NK-92 (cell line): ENCODE data around the gene CACNA1I.

Experiments
- DNase-seq: peaks from one replicate; lab custom pipeline; 2025; ENCODE audit not compliant: unreplicated experiment; lab: John Stamatoyannopoulos, UW

The CACNA1I gene

GRCh38 chr22:39686776-39687525 is 116.4 kb downstream of the CACNA1I start:
- no peak for DNase-seq

DNA sequence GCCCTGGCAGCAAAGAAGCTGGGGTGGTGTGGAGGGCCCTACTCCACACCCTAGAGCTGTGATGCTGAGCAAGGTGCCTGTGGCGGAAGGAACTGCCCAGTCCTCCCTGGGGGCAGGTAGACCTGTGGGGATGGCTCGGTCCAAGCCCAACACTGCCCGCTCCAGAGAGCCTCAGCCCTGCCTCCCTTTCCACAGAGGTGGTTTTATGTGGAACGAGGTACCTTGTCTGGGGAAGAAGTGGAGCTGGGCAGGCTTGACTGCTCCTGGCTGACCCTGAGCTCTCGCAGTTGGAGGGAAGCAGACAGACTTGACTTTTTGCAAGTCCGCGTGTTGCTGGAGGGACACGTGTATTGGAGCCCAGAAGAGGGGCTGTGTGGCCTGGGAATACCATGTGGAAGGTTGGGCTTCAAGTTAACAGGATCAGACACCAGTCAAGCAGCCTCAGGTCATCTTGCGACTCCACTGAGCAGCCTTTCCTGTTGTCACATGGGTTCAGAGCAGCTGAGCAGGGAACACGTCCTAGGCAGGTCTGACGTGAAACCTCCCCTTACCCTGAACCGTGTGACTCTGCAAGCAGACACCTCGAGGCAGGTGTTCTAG is 117.7 kb downstream of the CACNA1I start:
- DNase-seq, result no peak

DNA sequence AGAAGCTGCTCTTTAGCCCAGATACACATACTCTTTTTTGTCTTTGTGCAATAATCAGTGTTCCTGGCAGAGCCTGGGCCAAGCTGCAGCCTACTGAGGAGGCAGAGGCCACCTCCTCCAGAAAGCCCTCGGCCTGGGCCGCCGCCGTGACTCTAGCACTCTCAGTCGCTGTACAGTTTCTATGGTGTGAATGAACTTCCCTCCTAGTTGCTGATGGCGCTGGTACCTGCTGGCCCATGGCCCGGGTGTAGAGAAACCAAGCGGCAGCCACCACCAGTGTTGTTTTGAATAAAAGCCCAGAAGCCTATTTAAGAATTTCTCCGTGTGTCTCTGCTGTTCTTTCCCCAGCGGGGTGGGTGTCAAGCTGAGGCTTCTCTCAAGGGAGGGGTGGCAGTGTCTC is 118.9 kb downstream of the CACNA1I start:
- DNase-seq, result no peak

DNA sequence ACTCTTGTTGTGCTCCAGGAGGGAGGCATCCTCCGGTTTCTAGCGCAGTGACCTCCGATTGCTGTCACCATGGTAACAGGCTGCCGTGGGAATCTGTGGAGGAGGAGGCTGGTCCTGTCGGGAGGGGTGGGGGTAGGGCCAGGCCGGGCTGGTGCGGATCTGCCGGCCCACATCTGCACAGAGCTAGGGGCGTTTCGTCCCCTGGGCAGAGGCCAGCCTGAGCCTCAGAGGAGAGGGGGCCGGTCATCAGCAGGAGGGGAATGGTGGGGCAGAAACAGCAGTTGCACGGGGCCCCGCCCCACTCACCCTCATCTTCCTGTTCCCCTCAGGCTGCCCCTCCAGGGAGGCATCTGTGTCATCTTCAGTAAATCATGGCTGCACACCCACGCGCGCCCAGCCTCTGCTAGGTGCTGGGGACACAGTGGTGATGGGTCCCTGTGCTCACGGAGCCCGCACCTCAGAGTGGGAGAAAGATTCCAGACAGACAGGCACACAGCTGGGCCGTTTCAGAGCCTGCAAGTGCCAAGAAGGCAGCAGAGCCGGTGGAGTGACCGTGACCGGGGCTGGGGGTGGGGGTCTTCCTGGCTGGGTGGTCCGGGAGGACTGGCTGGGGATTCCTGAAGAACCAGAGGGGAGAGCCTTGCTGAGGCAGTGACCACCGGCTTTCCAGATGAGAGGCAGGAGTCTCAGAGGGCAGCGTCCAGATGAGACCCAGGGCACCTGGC is 120.5 kb downstream of the CACNA1I start:
- DNase-seq, result no peak

DNA sequence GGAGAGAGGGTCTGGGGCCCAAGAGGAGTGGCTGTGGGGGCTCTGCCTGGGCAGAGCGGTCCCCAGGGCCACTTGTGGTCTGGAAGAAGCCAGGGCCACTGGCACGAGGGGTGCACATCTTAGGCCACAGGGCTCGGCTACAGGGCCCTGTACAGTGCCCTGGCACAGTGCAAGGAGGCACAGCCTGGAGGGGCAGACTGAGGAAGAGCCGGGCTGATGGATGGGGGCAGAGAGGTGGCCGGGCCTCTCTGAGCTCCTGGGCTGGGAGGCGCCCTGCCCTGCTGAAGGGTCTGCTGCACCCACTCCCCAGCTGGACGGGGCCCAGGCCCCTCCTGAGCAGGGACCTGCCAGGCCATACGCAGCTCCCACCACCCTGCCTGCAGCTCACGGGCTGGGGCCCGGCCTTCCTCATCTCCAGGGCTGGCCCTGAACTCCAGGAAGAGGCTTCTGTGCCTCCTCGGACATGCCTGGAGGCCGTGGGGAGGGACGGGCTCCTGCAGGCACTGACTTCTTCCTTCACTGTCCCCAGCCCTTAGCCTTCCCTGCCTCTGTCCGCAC is 123.5 kb downstream of the CACNA1I start:
- DNase-seq, result no peak

DNA sequence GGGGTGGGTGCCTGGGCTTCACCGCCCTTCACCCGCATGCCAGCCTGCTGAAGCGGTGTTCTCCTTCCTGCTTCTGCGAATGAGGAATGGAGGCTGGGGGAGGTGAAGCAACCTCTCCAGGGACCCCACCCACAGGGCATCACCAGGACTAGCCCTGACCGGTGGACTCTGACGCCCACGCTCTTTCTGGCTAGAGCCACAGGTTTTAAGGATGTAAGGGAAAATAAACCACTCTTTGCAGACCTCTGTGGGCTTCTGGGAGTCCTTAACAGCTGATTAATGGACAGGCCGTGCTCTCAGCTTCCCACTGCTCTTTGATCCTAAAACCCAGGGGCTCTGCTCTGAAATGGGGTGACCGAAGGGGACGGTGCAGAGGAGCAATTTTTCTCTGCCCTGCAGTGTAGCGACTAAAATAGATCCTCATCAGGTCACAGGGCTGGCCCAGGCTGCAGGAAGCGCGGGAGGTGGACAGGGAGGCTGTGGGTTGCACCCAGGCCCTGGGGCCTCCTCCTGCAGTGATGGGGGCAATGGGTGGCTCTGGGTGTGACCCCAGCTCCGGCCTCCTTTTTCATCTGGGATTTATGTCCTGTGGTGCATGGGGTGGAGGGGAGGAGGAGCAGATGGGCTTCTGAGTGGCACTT is 127.4 kb downstream of the CACNA1I start:
- no peak for DNase-seq

- DNase-seq, result no peak
Measured at GRCh38 chr22:39699631-39700360, 129.2 kb downstream of the CACNA1I start.

GRCh38 chr22:39700565-39700964 is 130.0 kb downstream of the CACNA1I start:
- DNase-seq, result no peak

- no peak for DNase-seq
Measured at GRCh38 chr22:39703091-39703490, 132.5 kb downstream of the CACNA1I start.

DNA sequence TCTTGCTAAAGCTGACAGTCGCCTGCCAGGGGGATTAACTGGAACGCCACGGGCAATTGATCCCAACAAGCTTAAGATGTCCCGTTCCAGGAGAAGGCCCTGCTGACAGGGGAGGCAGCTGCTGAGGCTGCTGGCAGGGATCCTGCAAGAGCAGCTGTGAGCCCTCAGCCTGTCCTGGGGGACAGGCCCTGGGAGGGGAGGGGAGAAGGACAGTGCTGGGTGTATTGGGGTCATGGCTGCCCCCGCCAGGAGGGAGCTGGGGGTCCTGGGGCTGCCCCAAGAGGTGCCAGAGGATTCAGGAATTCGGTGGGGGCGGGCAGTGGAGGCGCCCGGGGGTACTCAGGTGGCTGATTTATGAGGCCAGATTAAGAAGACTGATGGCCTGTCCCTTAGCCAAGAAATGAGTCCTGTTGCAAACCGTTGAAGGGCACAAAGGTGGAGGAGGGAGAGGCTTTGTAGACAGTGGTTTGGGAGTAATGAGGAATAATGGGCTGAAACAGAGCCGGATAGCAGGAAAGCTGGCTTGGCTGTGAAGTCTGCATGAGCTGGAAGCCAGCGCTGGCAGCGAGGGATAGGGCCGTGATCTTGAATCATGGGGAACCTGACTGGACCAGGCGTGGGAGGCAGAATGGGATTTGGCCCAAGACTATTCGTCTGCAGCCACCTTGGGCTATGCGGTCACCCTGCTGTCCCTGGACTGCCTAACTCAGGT is 133.5 kb downstream of the CACNA1I start:
- DNase-seq, result no peak

DNA sequence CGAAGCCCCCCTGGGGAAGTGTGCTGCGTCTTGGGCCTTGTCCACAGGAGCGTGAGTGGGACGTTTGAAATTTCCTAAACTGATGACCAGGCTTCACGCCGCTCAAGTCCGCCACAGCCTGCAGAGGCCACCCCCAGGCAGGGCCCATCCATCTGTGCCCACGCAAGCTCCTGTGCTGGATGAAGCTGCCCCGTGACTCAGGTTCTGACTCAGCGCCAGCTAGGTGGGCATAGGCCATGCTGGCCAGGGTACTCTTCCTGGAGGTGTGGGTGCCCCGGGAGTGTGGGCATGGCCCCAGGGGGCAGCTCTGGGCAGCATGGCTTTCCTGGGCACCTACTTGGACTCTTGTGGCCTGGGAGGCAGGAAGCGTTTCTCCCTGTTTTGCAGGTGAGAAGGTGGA is 134.8 kb downstream of the CACNA1I start:
- no peak for DNase-seq

DNA sequence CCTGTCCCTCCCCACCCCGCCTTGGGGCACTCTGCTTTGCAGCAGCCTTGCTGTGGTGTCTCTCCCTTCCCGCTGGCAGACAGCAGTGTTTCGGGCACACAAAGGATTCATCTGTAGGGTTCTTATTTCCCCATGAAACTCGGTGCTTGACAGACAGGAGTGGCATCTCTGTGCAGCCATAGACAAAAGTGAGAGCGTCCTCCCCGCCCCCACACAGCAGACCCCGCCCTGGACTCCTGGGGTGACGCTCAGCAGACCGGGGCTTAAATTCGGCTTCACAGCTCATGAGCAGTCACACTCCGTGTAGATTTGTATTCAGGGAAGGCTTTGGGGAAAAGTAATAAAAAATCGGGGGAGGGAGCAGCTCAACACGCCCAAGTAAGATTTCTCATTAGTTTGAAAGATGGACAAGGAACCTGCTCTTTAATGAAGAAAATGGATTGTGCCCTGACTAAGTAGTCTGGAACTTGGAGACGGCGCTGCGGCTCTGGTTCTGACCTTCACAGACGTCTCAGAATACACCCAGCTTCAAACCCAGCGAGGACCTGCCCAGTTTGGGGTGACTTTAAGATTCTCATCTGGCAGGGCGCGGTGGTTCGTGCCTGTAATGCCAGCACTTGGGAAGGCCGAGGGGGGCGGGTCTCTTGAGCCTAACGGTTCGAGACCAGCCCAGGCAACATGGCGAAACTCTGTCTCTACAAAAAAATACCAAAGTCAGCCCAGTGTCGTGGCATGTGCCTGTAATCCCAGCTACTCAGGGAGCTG is 136.0 kb downstream of the CACNA1I start:
- no peak for DNase-seq

DNA sequence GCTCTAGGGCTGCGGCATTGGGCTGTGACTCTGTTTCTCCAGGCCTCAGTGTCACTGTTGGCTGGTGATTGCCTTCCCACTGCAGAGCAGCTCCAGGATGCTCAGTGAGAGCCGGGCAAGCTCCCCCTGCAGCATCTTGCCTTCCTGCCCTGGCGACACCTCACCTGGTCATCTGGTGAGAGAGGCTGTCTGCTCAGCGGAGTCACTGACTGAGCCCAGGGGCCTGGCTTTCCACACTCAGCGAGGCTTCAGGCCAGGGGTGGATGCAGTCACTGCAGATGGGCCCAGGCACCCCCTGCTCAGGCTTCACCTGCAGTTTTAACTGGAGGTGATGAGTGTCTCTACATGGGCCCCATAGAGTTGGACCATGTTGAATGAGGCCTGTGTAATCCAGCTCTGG is 136.8 kb downstream of the CACNA1I start:
- no peak for DNase-seq

DNA sequence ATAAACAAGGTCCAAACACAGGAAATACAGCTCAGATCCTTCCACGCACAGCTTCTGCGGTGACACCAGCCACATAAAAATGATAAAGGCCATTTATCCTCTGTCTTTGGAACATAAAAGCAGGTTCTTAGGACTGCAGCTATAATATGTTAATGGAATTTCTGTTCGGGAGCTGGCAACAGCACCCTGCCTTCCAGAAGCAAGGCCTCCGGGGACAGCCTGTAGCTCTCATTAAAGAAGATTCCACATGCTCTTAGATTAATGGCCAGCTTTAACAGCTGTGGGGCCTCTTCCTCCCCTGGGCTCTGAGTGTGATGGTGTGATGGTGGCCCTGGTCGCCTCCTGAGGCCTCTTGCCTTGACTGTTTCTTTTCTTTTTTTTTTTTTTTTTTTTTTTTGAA is 137.3 kb downstream of the CACNA1I start:
- no peak for DNase-seq

- no peak for DNase-seq
Measured at GRCh38 chr22:39710380-39711150, 140.0 kb downstream of the CACNA1I start.

GRCh38 chr22:39712081-39712480 is 141.5 kb downstream of the CACNA1I start:
- no peak for DNase-seq

GRCh38 chr22:39712751-39713525 is 142.4 kb downstream of the CACNA1I start:
- DNase-seq, result no peak

DNA sequence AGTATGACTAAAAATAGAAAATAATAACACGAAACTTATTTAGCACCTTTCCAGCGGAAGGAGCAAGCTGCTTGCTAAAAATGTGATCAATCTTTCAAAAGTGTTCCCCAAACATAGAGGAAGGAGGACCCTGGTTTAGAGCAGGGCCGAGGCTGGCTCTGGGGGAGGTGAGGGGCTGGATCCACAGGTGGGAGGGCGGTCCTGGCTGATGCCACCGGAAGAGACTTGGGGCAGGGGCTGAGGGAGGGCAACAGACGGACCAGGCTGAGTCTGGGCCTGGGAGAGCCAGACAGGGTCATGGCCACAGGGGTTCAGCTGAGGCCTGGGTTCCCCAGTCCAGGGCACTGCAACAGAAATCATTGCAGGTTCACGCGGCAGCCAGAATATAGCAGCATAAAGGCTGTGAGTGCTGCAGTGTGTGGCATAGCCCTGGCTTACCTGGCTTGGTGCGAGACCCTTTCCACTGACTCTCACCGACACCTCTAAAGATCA is 143.3 kb downstream of the CACNA1I start:
- no peak for DNase-seq
